Measurements from ENCODE around the gene AEN.

Gene AEN

DNA sequence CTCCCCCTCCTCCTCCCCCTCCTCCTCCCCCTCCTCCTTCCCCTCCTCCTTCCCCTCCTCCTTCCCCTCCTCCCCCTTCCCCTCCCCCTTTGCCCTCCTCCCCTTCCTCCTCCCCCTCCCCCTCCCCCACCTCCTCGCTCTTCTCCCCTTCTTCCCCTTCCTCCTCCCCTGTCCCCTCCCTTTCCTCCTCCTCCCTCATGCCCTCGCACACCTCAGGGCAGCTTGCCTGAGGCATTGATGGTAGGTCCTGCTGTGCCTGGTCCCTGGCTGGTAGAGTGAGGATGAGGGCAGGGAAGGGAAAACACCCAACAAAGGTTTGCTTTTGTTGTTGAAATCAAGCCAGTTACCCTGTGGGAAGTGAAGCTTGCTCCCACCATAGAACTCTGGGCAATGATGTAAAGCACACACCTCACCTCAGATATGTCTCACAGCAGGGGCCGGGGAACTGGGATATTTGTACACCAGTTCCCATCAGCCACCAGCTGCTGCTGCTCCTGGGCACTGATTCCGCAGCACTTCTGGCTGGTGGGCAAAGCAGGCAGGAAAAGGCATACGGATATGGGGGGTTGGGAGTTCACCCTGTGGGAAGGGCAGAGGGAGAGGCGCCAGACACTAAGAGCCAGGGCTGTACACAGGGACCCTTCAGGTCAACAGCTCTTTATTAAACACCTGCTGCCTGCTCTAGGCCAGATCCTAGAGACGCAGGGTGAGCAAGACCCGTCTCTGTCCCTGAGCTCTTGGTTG, 31.5 kb downstream of the AEN start:
- no peak for DNase-seq

DNA sequence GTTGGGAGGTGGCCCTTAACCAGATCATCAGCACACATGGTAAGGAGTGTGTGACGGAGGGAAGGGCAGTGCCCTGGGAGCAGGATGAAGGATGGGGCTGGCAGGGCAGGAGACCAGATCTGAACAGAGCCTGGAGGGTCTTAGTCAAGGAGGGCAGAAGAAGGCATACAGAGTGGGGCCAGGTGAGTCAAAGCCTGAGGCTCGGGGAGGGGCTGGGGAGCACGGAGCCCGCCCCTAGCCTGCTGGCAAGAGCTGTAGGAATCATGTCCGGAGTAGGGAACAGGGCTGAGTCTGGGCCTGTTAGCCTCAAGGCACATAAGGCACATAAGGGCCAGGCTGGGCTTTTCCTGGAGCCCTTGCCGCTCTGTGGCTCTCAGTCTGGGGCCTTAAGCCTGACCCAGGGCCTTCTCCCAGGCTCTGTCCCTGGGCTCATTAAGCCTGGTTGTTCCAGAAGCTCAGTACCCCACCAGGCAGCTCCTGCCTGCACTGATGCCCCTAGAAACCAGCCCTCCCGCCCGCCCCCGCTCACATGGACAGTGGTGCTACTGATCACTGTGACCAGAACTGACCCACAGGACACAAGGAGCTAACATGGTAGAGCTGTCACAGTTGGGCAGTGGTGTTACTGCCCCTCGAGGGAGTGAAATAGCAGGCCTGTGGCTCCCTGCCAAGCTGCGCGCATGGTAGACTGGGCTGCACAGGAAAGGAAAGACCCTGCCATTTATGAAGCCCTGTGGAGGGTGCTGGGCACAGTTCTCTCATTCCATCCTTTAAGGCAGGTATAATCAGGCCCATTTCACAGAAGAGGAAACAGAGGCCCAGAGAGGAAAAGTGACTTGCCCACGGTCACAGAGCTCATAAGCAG, 32.3 kb downstream of the AEN start:
- no peak for DNase-seq

DNA sequence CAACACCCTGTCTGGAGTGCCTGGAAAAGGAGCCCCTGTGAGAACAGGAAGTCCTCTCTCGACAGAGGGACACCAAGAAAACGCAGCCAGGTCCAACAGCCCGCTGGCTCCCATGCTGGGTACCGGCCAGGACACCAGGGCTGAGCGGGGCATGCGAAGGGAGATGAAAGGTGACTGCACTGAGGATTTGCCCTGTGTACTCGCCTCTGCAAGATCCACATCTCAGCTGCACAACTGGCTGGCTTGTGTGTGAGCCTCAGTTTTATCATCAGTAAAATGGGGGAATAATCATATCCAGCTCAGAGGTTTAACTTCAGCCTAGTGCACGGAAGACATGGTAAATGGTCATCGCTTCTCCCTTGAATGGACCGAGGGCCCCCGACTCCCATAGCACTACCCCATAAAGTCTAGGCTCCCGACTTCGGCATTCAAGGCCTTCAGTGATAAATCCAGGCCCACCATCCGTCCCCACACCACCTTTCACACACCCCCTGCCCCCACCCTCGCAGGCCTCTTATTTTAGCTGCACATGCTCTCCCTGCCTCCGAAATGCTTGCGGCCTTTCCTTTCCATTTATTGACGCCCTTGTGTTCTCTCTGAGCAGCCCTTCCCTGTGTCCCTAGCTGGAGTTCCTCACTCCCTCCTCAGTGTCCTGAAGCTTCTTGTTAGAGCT, 33.4 kb downstream of the AEN start:
- DNase-seq: no peak

DNA sequence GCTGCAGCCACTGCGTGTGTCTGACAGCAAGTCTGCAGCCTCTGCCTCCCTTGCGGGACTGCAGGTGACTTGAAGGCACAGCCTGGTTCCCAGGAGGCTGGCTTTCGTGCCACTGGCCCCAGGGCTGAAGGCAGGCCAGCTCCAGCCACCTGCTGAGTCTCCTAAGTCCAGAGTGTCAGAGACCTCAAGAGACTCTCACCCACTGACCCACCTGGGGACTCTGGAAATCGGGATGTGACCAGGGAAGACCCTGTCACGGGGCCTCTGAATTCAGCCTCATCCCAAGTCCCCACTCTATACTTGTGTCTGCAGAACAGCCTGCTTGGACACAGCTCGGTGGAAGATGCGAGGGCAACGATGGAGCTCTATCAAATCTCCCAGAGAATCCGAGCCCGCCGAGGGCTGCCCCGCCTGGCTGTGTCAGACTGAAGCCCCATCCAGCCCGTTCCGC, 34.0 kb downstream of the AEN start:
- no peak for DNase-seq

DNA sequence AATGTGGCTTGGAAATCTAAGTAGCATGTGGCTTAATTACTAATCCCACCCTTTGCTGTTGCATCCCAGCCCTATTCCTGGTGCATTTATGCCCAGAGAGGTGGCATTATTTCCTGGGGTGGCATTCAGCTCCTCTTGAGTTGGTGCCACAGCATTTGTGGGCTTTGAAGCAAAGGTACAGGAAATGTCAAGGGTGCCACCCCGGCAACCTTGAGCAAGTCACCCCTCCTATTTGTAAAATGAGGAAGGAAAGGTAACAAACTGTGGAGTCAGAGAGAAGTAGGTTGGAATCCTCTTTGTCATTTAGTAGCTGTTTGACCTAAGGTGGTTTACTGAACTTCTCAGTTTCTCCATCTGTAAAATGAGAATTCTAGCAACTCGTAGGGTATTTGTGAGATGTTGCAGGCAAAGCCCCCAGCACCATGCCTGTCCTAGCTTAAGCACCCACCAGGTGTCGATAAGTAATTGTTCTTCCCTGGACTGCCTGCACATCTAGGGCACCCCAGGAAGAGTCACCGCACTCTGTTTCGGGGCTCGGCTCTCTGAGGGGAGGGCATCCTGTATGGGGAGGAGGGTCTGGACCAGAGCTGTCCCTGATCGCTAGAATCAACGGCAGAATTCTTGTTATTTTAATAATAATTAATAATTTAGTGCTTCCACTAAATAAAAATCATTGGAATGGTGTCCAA, 34.8 kb downstream of the AEN start:
- no peak for DNase-seq

DNA sequence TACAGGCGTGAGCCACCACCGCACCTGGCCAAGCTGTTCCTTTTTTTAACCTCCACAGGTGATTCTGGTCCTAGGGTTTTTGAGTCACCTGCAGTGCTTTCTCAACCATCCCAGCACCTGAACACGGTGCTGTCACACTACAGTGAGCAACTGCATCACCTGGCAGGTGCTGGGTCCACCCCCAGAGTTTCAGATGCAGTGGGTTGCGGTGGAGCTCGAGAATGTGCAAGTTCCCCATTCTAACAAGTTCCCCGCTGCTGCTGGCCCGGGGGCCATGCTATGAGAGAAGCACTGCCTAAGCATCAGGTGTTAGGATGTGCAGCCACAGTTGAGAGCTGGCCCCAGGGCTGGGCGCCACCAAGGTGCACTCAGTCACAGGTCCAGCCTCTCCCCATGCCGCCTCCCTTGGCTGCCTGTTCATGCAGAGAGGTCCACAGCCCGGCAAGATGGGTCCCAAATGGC, 35.7 kb downstream of the AEN start:
- DNase-seq: no peak

DNA sequence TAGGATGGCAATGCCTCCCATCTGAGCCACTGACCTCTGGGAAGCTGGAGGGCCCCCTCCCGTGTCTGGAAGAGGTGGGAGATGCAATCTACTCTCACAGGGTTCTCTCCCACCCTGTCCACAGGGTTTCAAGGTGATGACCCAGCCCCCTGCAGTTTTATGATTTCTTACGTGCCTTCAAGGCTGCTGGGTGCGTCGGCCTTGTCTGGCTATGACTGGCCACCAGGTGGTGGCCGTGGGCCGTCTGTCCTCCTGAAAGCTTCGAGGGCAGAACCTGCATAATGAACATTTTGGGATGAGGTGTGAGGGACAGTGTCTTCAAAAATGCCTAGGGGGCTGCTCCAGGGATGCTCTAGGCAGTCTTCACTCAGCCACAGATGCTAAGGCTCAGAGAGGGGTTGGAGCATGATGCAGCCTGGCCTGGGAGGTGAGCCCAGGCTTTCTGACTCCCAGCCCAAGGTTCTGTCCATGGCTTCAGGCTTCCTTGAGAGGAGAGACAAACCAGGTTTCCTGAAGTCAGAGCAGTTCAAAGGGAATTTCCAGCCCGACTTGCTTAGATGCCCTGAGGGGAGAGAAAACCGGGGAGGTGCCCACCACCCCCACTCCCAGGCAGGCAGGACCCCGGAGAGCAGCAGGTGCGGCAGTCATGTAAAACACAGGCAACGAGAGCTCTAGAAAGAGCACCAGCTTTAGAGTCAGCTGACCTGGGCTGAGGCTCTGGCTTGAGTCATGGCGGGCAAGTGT, 36.4 kb downstream of the AEN start:
- no peak for DNase-seq

DNA sequence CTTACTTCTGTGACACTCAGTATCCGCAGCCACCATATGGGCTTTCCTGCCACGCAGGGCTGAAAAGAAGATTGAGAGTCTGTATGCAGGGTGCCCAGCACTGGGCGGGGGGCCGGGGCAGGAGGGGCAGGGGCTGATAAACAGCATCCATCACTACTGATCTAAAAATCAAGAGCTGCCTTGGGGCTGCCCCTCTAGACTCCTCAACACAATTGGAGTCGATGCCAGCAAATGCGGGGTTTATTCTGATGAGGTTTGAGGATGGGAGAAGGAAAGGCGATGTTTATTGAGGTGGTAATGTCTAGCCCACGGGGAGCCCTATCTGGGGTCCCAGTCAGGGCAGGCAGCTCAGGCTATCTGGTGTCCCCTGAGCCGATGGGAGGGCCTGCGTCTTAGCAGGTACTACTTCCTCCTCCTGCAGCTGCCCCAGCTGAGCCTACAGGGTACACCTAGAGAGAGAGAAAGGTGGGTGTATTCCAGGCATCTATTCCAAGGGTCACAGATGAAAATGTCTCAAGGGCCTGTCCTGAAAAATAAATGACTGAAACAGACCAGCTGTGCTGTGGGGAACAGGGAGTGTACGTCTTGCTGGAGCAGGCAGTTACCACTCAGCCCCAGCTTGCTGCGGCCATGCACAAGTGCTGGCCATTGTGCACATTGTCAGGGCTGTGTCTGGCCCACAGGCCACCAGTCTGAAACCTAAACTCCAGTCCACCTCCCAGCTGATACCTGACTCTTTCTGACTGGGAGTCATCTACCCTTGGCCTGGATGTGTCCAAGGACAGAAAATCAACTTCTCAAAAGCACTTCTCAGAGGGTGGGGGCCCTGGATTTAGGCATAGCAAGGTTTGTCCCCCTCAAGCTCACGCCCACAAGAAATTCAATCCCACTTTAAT, 37.2 kb downstream of the AEN start:
- no peak for DNase-seq

DNA sequence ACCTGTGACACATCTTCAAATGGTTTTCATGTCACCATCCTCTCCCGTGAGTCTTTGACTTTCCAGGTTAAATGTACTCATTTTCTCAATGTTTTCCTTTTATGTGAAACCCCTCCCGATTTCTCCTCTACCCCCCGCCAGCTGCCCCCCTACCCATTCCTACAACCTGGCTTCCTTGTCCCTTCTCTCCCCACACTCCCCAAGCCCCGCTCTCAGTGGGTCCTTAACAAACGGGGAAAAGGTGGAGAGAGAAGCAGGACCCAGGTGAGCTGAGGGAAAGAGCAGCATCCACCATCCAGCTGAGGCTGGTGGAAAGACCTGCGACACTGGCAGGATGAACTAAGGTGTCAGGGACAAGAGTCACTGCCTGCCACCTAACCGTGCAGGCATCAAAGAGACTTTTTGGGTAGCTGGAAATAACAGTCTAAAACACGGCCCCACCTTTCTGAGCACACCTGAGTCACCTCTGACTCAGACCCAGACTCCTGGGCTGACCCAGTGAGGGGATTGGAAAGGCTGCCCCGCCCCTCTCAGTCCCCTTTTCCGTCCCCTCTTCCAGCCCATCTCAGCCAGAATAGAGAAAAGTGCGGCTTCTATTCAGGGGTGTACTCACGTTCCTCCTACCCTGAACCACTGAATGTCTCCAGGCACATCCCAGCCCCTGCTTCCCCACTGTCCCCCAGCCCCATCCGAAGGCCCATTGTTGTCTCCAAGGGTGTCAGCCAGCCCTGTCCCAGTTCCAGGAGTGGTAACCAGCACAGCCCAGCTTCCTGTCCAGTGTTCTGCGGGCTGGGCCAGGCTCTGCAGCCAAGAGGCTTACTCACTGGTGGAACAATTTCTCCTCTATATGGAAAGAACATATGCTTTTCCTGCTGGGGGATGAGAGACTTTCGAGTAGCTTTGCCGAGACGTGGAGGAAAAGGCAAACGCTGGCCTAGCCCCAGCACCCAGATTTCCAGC, 38.1 kb downstream of the AEN start:
- no peak for DNase-seq

DNA sequence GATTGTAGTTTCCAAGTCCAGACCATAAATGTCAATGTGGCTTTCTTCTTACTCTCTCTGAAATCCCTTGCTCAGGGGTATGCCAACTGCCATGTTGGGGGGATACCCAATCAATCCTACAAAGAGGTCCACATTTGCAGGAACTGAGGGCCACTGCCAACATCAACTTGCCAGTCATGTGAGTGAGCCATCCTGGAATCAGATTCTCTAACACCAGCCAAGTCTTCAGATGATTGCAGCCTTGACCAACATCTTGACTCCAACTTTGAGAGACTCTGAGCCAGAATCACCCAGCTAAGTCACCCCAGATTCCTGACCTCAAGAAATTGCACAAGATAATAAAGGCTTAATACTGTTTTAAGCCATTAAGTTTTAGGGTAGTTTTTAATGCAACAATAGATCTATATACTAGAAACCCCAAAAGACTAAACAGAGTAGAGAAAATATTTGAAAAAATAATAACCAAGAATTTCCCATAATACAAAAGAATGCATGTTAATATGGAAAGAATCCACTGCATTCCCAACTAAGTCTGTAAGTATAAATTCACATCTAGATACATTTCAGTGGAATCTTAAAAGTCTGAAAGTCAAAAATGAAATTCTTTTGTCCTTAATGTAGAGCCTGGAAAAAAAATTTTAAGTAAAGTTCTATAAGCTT, 40.0 kb downstream of the AEN start:
- DNase-seq: no peak

DNA sequence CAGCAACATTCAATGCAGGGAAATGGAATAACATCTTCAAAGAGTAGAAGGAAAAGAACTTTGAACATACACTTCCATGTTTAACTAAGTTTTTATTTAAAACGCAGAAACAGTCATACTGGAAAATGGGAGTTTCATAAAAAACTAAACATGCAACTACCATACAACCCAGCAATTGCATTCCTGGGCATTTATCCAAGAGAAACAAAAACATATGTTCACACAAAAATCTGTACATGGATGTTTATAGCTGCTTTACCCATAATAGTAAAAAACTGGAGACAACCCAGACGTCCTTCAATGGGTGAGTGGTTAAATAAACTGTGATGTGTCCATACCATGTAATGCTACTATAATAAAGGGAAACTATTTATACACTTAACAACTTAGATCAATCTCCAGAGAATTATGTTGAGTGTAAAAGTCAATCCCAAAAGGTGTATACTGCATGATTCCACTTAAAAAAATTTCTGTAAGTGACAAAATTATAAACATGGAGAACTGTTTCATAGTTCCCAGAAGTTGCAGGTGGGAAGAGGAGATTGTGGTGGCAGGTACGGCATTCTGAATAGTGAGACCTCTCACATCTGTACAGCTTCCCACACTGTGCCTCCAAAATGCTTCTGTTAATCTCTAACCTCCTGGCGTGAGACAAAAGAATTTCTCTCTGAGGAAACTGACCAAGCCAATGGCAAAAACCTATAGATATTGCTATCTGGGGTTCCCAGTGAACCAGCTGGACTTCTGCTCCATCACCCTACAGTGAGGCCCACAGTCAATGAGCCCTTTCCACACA, 40.8 kb downstream of the AEN start:
- no peak for DNase-seq

DNA sequence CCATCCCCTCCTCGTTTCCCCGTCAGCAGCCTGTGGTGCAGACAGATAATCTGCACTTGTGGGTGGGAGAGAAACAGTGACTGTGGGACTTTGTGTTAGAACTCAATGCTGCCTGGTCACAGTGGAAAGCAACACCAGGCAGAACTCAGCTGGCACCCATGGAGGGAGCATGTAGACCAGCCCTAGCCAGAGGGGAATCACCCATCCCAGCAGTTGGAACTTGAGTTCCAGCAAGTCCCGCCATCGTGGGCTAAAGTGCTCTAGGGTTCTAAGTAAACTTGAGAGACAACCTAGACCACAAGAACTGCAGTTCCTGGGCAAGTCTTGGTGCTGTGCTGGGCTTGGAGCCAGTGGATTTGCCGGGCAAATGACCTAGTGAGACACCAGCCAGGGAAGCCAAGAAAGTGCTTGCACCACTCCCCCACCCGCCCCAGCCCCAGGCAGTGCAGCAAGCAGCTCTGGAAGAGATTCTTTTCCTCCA, 42.0 kb downstream of the AEN start:
- no peak for DNase-seq

DNA sequence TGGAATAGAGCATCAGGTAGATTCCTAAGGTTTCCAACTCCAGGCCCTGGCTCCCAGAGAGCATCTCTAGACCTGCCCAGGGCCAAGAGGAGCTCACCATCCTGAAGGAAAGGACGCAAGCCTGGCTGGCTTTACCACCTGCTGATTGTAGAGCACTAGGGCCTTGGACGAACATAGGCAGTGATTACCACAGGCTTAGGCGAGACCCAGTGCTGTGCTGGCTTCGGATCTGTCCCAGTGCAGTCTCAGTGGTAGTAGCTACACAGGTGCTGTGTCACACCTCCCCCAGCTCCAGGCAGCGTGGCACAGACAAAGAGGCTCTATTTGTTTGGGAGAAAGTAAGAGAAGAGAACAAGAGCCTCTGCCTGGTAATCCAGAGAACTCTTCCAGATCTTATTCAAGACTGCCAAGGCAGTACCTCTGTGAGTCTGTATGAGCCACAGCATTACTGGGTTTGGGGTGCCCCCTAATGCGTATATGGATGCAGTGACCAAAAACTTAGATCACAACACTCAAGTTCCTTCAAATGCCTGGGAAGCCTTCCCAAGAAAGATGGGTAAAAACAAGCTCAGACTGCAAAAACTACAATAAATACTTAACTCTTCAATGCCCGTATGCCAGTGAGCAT, 43.1 kb downstream of the AEN start:
- no peak for DNase-seq

DNA sequence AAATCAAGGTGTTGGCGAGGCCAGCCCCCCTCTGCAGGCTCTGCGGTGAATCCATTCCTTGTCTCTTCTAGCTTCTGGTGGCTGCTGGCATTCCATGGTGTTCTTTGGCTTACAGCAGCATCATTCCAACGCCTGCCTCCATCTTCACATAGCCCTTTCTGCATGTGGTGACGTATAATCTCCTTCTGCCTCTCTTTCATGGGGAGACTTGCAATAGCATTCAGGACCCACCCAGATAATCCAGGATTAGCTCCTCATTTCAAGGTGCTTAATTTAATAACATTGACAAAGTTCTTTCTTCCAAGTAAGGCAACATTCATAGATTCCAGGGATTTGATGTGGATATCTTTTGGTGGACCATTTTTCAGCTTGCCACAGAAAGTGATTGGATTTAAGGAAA, 53.5 kb downstream of the AEN start:
- DNase-seq: no peak

DNA sequence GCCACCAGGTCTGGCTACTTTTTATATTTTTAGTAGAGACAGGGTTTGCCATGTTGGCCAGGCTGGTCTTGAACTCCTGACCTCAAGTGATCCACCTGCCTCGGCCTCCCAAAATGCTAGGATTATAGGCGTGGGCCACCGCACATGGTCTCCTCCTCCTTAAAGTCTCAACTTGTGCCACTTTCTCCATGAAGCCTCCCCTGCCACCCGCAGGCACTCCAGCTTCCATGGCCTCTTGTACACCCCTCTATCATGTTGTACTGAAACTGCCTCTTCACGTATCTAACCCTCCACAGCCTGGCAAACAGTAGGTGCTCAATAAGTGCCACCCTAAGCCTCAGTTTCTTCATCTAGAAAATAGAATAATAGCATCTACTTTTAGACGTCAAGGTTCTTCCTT, 57.6 kb downstream of the AEN start:
- DNase-seq: no peak

DNA sequence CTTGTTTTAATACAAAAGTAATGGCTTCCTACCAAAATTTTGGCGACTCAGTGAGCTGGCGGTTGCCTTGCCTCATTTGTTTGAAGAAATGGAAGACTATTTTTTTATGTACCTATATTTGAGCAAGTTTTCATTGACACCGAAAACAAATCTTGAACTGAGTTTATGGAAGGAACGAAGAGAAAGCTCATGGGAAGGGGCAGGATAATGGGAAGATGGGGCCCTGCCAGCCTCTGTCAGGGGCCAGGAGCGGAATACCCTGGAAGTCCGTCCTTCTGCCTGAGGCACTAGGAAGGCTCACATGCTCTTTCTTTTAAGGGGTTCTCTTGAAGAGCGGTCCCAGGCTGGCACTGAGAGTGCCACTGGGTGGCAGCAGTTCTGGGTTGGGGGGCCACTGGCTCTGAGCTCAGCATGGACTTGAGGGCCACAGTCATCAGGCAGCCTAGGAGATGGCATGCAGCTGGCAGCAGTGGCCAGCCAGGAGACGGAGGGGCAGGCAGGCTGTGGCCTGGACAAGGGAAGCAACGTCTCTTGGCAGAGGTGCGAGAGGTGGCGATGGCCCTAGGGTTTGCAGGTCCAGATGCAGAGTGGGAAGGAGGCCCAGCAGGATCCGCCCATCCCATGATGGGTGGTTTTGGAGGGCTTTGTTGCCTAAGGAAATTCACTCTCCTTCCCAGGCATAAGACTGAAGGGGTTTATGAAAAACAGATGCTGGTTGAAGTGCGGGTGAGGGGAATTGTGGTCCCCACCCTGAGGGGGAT, 59.3 kb downstream of the AEN start:
- no peak for DNase-seq

DNA sequence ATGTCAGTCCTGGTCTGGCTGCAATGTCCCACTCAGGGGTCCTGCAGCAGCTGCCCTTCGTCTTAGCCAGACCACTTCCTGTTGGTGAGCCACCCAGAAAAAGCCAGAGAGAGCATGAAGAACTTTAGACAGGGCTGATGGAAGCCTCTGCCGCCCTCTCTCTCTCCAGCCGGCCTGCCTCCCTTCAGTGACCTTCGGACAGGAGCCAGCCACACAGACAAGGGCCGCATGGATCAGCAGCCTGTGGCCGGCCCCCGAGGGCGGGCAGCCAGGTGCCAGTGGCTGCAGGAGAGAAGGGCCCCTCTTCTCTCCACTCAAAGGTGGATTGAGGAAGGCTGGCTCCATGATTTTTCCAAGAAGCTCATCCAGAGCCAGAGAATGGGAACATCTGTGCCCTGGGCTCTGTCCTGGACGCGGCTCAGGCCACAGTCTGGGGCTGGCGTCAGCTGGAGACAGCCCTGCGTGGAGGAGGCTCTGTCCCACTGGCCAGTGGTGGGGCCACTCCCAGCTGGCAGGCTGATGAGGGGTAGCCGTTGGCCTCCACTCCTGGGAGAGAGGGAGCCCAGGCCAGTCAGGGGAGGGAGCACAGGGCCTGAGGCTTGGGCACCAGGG, 60.6 kb downstream of the AEN start:
- DNase-seq: no peak

Data from NCI-H1436 treated with DMSO at 0.1 percent for 48 hours (cell line).